KBM-7 (cell line): Measurements from ENCODE around the gene GPD2.
A peak's percentile ranks its signal among the peaks of the same experiment; 100 is the strongest.

Experiments
- DNase-seq: peaks from one replicate; pipeline ENCODE4 v3.0.0-alpha.2; 2015
- in situ Hi-C: fragments of 300-500 bp; cut with MboI; formaldehyde crosslinking; loops from 2 replicates; pipeline ENCODE4 v1.14.3; 2020; ENCODE audit warnings: low sequenced_read_pairs, low pct_unique_long_range_greater_than_20kb, mixed read lengths

GPD2 gene

GRCh38 chr2:156563994-156564753, 128.0 kb downstream of the GPD2 start:
- in situ Hi-C loops, result no loop called here
- DNase-seq, result no peak

- in situ Hi-C loops, result no loop called here
- no peak for DNase-seq
These were observed 129.0 kb downstream of the GPD2 start for GRCh38 chr2:156565066-156565710.

GRCh38 chr2:156573710-156574109, 137.5 kb downstream of the GPD2 start:
- no peak for DNase-seq
- in situ Hi-C loops, result no loop called here

GRCh38 chr2:156574112-156574511, 137.9 kb downstream of the GPD2 start:
- DNase-seq, result no peak
- in situ Hi-C loops, result no loop called here

- in situ Hi-C loops, result loop anchor here (25.0 kb wide), 1 partner anchor 239 kb away; the partner anchor contains the start of gene NR4A2
- DNase-seq, result no peak
These were observed 139.8 kb downstream of the GPD2 start for GRCh38 chr2:156576005-156576404.

GRCh38 chr2:156580501-156580900, 144.3 kb downstream of the GPD2 start:
- no peak for DNase-seq
- in situ Hi-C loops, result loop anchor here (25.0 kb wide), 1 partner anchor 243 kb away; the partner anchor contains the start of gene NR4A2

GRCh38 chr2:156581280-156581679, 145.1 kb downstream of the GPD2 start:
- DNase-seq, result no peak
- in situ Hi-C loops, result loop anchor here (25.0 kb wide), 1 partner anchor 244 kb away; the partner anchor contains the start of gene NR4A2

- in situ Hi-C loops, result loop anchor here (25.0 kb wide), 1 partner anchor 248 kb away; the partner anchor contains the start of gene NR4A2
- no peak for DNase-seq
These were observed 149.3 kb downstream of the GPD2 start for GRCh38 chr2:156585457-156585856.

- DNase-seq, result no peak
- in situ Hi-C loops, result loop anchor here (25.0 kb wide), 1 partner anchor 249 kb away; the partner anchor contains the start of gene NR4A2
These were observed 150.4 kb downstream of the GPD2 start for GRCh38 chr2:156586621-156587020.

- peak; percentile 61 for DNase-seq
- in situ Hi-C loops, result loop anchor here (25.0 kb wide), 1 partner anchor 252 kb away; the partner anchor contains the start of gene NR4A2
These were observed 153.4 kb downstream of the GPD2 start for GRCh38 chr2:156589381-156590079.

GRCh38 chr2:156590085-156590739, 154.0 kb downstream of the GPD2 start:
- DNase-seq, result no peak
- in situ Hi-C loops, result loop anchor here (25.0 kb wide), 1 partner anchor 253 kb away; the partner anchor contains the start of gene NR4A2

- in situ Hi-C loops, result loop anchor here (25.0 kb wide), 1 partner anchor 256 kb away; the partner anchor contains the start of gene NR4A2
These were observed 156.8 kb downstream of the GPD2 start for GRCh38 chr2:156592809-156593593.

GRCh38 chr2:156593594-156593921, 157.4 kb downstream of the GPD2 start:
- in situ Hi-C loops, result loop anchor here (25.0 kb wide), 1 partner anchor 256 kb away; the partner anchor contains the start of gene NR4A2

More at GRCh38 chr2:156592809-156593593, 156.8 kb downstream of the GPD2 start:
- no peak for DNase-seq

GRCh38 chr2:156598563-156598962, 162.4 kb downstream of the GPD2 start:
- in situ Hi-C loops, result loop anchor here (25.0 kb wide), 1 partner anchor 261 kb away; the partner anchor contains the start of gene NR4A2

More at GRCh38 chr2:156593594-156593921, 157.4 kb downstream of the GPD2 start:
- DNase-seq, result no peak

GRCh38 chr2:156600196-156600595, 164.0 kb downstream of the GPD2 start:
- no peak for DNase-seq
- in situ Hi-C loops, result no loop called here

More at GRCh38 chr2:156598563-156598962, 162.4 kb downstream of the GPD2 start:
- no peak for DNase-seq

GRCh38 chr2:156601855-156602551, 165.8 kb downstream of the GPD2 start:
- in situ Hi-C loops, result no loop called here
- no peak for DNase-seq

- no peak for DNase-seq
- in situ Hi-C loops, result no loop called here
These were observed 166.4 kb downstream of the GPD2 start for GRCh38 chr2:156602552-156602933.
